ENCODE measurements around the gene TLL2. TPM values are rescaled to one million over a fixed set of nuclear protein-coding genes. Genes with fewer than 3 reads are reported as not detected.

TLL2 gene
- total RNA-seq, 1 donor from 2014 or later: 1.9 TPM

DNA sequence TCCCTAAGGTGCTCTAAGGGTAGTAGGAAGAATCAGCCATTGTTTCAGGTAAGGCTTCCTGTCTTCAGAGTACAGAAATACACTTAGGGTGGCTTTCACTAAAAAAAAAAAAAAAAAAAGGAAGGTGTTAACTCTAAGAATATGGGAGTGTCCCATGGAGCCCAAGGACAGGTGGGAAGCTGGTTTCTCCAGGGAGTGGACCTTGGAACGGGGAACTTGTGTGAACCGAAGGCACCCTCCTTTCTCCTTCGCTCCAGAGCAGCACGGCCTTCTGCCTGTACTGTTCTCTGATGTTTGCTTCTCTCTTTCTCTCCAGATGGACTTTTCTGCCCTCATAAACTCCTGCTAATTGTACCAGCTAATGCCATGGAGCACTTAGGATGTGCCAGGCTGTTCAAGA, 161.1 kb downstream of the TLL2 start:
- Mint-ChIP-seq H3K27ac (ENCODE audit: unreplicated experiment) (no peak overlapping the region), H3K4me1 (ENCODE audit: low read depth) (no peaks in the 10 kb centered on the region), H3K27me3 (ENCODE audit: low read depth) (peaks cover 36% of the 10 kb centered on the region), H3K4me3 (ENCODE audit: unreplicated experiment) (no peak overlapping the region), H3K9me3 (ENCODE audit: low read depth) (no peaks in the 10 kb centered on the region), H3K36me3 (ENCODE audit: low read depth) (no peaks in the 10 kb centered on the region)
- TF ChIP-seq, protein P1, sequence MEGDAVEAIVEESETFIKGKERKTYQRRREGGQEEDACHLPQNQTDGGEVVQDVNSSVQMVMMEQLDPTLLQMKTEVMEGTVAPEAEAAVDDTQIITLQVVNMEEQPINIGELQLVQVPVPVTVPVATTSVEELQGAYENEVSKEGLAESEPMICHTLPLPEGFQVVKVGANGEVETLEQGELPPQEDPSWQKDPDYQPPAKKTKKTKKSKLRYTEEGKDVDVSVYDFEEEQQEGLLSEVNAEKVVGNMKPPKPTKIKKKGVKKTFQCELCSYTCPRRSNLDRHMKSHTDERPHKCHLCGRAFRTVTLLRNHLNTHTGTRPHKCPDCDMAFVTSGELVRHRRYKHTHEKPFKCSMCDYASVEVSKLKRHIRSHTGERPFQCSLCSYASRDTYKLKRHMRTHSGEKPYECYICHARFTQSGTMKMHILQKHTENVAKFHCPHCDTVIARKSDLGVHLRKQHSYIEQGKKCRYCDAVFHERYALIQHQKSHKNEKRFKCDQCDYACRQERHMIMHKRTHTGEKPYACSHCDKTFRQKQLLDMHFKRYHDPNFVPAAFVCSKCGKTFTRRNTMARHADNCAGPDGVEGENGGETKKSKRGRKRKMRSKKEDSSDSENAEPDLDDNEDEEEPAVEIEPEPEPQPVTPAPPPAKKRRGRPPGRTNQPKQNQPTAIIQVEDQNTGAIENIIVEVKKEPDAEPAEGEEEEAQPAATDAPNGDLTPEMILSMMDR (IDR thresholded peaks at IDR 0.05): no peak
- DNase-seq (ENCODE audit: low spot score): no peak

DNA sequence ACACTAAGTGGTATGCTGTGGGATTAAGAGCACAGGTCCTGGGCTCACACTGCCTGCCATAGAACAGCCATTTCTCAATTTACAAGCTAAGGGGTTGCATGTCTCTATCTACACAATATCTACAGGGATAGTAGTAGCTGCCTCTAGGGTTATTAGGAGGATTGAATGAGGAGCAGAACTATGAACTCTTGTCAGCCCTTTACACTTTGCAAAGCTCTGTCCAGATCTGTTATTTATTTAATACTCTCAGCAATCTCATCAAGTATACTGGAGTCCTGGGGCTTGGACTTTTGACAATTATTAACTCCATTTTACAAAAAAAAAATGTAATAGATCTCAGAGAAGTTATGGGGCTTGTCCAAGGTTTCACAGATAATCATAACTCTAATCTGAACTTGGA, 161.7 kb downstream of the TLL2 start:
- DNase-seq (ENCODE audit: low spot score): no peak
- H3K4me3 Mint-ChIP-seq (ENCODE audit: unreplicated experiment): no peak overlapping the region
- no peak overlapping the region for H3K27ac Mint-ChIP-seq (ENCODE audit: unreplicated experiment)
- H3K27me3 Mint-ChIP-seq (ENCODE audit: low read depth): peaks cover 35% of the 10 kb centered on the region
- H3K9me3 Mint-ChIP-seq (ENCODE audit: low read depth): no peaks in the 10 kb centered on the region
- no peaks in the 10 kb centered on the region for H3K36me3 Mint-ChIP-seq (ENCODE audit: low read depth)
- TF ChIP-seq, protein P1 (IDR thresholded peaks at IDR 0.05): no peak
- H3K4me1 Mint-ChIP-seq (ENCODE audit: low read depth): no peaks in the 10 kb centered on the region

DNA sequence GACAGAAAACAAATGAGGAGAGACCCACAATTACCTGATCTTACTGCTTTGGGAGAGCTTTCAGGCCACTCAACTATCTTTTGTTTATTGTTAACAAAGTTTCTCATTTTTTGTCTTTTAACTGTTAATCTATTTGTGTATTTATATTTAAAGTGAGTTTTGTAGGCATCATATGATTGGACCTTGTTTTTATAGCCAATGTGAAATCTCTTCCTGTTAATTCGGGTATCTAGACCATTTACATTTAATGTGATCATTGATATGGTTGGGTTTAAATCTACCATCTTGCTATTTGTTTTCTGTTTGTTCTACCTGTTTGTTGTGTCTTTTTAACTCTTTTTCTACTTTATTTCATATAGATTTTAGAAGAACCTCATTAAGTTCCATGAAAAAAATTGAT, 167.4 kb downstream of the TLL2 start:
- Mint-ChIP-seq H3K9me3 (ENCODE audit: low read depth) (peaks cover 11% of the 10 kb centered on the region), H3K27me3 (ENCODE audit: low read depth) (peaks cover 14% of the 10 kb centered on the region), H3K4me1 (ENCODE audit: low read depth) (no peaks in the 10 kb centered on the region), H3K27ac (ENCODE audit: unreplicated experiment) (no peak overlapping the region), H3K36me3 (ENCODE audit: low read depth) (peaks cover 1% of the 10 kb centered on the region), H3K4me3 (ENCODE audit: unreplicated experiment) (no peak overlapping the region)
- TF ChIP-seq, protein P1 (IDR thresholded peaks at IDR 0.05): no peak
- no peak for DNase-seq (ENCODE audit: low spot score)

DNA sequence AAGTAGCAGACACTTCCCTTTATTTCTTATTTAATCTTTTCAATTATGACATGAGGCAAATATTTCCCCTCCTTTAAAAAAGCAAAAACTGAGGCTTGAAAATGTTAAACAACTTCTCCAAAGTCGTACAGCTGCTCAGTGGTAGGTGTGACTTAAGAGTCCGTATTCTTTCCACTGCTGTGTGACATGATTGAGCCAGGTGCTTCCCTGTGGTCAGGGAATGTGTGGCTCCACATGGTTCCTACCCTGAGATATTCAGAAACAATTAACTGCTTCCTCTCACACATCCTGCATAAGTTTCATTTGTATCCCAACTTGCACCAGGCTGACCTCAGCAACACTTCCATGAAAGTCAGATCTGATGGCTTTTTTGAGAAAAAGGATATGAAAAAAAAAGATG, 168.5 kb downstream of the TLL2 start:
- DNase-seq (ENCODE audit: low spot score): no peak
- peaks cover 11% of the 10 kb centered on the region for H3K27me3 Mint-ChIP-seq (ENCODE audit: low read depth)
- TF ChIP-seq, protein P1 (IDR thresholded peaks at IDR 0.05): no peak
- peaks cover 1% of the 10 kb centered on the region for H3K36me3 Mint-ChIP-seq (ENCODE audit: low read depth)
- peaks cover 4% of the 10 kb centered on the region for H3K4me1 Mint-ChIP-seq (ENCODE audit: low read depth)
- H3K4me3 Mint-ChIP-seq (ENCODE audit: unreplicated experiment): no peak overlapping the region
- no peak overlapping the region for H3K27ac Mint-ChIP-seq (ENCODE audit: unreplicated experiment)
- H3K9me3 Mint-ChIP-seq (ENCODE audit: low read depth): peaks cover 11% of the 10 kb centered on the region

DNA sequence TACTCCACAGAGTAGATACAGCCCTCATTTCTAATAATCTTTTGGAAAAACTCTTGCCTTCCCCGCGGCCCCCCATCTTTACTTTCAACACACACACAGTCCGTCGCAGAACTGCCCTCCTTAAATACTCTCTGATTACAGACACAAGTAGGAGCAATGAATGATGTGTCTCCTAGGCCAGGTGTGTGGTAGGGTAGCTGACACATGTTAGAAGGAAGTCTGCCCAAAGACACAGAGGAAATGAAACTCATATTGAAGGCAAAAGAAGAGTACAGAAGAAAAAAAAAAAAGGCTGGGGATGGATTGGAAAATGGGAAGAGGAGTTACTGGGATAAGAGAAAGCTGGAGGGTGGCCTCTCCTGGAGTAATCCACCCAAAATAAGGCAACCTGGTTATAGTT, 169.5 kb downstream of the TLL2 start:
- no peak for DNase-seq (ENCODE audit: low spot score)
- Mint-ChIP-seq H3K4me3 (ENCODE audit: unreplicated experiment) (no peak overlapping the region), H3K4me1 (ENCODE audit: low read depth) (peaks cover 5% of the 10 kb centered on the region), H3K27ac (ENCODE audit: unreplicated experiment) (no peak overlapping the region), H3K27me3 (ENCODE audit: low read depth) (peaks cover 11% of the 10 kb centered on the region), H3K9me3 (ENCODE audit: low read depth) (peaks cover 11% of the 10 kb centered on the region), H3K36me3 (ENCODE audit: low read depth) (peaks cover 1% of the 10 kb centered on the region)
- TF ChIP-seq, protein P1 (IDR thresholded peaks at IDR 0.05): no peak
